OCI-LY3 (cell line): ENCODE measurements around the gene CCL4L2.

Experiments
- CTCF ChIP-seq: fragments of 200-600, 300-600 bp; sonication (generic); IDR thresholded peaks from 2 replicates; pipeline ENCODE4 v1.5.1; 2014; ENCODE audit warnings: antibody characterized with exemption, low read length, low read depth
- EZH2phosphoT487 ChIP-seq: fragments of 200-600 bp; shearing (Covaris generic); IDR thresholded peaks from 2 replicates; pipeline ENCODE4 v1.6.1; 2018; ENCODE audit warnings: antibody characterized with exemption, mixed run types, low read depth

- TF ChIP-seq EZH2phosphoT487 (no peak), CTCF (no peak)
Measured at GRCh38 chr17:36185416-36185815, 25.4 kb upstream of the CCL4L2 start.
